Measurements from ENCODE around the gene PLEKHN1. TPM values are rescaled to one million over a fixed set of nuclear protein-coding genes. Genes with fewer than 3 reads are reported as not detected.

PLEKHN1 gene, protein sequence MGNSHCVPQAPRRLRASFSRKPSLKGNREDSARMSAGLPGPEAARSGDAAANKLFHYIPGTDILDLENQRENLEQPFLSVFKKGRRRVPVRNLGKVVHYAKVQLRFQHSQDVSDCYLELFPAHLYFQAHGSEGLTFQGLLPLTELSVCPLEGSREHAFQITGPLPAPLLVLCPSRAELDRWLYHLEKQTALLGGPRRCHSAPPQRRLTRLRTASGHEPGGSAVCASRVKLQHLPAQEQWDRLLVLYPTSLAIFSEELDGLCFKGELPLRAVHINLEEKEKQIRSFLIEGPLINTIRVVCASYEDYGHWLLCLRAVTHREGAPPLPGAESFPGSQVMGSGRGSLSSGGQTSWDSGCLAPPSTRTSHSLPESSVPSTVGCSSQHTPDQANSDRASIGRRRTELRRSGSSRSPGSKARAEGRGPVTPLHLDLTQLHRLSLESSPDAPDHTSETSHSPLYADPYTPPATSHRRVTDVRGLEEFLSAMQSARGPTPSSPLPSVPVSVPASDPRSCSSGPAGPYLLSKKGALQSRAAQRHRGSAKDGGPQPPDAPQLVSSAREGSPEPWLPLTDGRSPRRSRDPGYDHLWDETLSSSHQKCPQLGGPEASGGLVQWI
- 6.4 and 16.7 TPM in 2 replicates for total RNA-seq (ENCODE audit: low replicate concordance)
- long read RNA-seq, partial matches to known transcripts = 0 of 2 reads
- long read RNA-seq, other reads (novel, unspliced or antisense) = 2 of 2 reads

DNA sequence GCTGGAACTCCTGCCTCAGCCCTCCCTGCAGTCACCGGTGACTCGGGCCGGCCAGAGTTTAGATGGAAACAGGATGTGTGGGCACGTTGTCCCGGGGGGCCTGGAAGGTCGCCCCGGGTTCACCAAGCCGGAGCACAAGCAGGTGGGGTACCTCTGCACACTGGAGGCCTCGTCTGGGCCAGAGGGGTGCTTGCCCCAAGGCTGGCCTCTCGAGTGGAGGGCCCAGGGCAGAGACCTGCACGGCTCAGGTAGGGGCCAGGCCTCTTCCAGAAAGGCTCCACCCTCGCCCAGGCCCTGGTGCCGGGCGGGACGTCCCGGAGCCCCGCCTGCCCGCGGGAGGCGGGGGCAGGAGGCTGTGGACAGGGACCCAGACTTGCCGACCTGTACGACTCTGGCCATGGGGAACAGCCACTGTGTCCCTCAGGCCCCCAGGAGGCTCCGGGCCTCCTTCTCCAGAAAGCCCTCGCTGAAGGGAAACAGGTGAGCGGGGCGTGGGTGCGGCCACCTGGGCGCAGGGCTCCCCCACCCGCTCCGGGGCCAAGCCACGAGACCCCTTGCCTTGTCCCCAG, at the start of gene PLEKHN1:
PLEKHN1 (plus strand) TSS at position 348 of the 569 bp plus-strand sequence; CDS start at position 398, 50 bp downstream.
- DNase-seq (ENCODE audit: extremely low spot score, unreplicated experiment) = no peak
- H3K36me3 Mint-ChIP-seq = no peaks in the 10 kb centered on the region
- TF ChIP-seq, protein P1, sequence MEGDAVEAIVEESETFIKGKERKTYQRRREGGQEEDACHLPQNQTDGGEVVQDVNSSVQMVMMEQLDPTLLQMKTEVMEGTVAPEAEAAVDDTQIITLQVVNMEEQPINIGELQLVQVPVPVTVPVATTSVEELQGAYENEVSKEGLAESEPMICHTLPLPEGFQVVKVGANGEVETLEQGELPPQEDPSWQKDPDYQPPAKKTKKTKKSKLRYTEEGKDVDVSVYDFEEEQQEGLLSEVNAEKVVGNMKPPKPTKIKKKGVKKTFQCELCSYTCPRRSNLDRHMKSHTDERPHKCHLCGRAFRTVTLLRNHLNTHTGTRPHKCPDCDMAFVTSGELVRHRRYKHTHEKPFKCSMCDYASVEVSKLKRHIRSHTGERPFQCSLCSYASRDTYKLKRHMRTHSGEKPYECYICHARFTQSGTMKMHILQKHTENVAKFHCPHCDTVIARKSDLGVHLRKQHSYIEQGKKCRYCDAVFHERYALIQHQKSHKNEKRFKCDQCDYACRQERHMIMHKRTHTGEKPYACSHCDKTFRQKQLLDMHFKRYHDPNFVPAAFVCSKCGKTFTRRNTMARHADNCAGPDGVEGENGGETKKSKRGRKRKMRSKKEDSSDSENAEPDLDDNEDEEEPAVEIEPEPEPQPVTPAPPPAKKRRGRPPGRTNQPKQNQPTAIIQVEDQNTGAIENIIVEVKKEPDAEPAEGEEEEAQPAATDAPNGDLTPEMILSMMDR (conservative IDR thresholded peaks at IDR 0.05) = no peak
- H3K27ac Mint-ChIP-seq = no peak within 1 kb of the TSS
- H3K9me3 Mint-ChIP-seq = no peaks in the 10 kb centered on the region
- H3K4me3 Mint-ChIP-seq = peak within 1 kb of the TSS; percentile 77
- H3K27me3 Mint-ChIP-seq = peaks cover 26% of the 10 kb centered on the region
- no peaks in the 10 kb centered on the region for H3K4me1 Mint-ChIP-seq (ENCODE audit: unreplicated experiment)

DNA sequence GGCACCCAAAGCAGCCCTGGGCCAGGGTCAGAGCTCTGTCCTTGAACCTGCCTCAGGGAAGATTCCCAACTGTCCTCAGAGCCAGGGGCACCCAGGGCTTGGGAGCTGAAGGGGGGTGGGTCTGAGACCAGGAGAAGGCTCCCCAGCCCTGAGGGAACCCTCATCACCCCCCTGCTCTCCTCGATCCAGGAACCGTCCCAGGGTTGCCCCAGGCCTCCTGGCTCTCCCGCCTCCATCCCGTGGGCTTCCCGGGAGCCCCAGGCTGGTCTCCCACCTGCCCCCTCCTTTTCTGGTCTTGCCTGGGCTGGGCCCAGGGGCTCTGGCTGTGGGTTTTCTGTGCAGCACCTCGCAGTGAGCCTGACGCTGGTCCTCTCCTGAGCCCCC, 49.2 kb upstream of the PLEKHN1 start:
- H3K9me3 Mint-ChIP-seq = no peaks in the 10 kb centered on the region
- H3K4me1 Mint-ChIP-seq (ENCODE audit: unreplicated experiment) = peaks cover 31% of the 10 kb centered on the region
- no peak overlapping the region for H3K27ac Mint-ChIP-seq
- peaks cover 48% of the 10 kb centered on the region for H3K27me3 Mint-ChIP-seq
- peaks cover 4% of the 10 kb centered on the region for H3K36me3 Mint-ChIP-seq
- TF ChIP-seq, protein P1 (conservative IDR thresholded peaks at IDR 0.05) = no peak
- H3K4me3 Mint-ChIP-seq = no peak overlapping the region
- no peak for DNase-seq (ENCODE audit: extremely low spot score, unreplicated experiment)

DNA sequence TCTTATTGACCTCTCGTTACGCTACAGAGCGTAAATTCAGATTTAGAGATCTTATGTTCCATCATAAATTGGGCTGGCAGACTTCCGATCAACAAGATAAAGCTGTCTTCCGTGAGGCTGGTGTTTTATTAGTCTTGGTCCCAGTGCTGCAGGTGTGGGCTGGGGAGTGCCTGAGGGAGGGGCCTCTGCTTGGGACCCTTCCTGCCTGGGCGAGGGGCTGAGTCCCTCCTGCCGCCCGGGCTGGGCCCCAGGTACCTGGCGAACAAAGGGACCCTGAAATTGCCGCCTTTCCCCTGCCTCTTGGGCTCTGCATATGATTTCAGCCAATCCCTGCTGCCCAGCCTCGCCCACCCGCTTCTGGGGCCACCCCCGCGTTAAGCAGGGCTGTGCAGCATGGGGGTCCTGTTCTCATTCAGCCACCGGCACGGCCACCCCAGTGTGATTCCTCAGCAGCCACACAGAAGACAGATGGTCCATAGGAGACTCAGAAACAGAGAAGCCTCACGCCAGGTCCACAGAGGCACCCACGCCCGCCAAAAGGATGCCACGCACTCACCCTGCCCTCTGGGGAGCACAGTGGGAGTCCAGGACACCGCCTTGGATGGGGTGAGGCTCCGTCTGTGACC, 48.7 kb upstream of the PLEKHN1 start:
- DNase-seq (ENCODE audit: extremely low spot score, unreplicated experiment) = no peak
- no peak overlapping the region for H3K27ac Mint-ChIP-seq
- TF ChIP-seq, protein P1 (conservative IDR thresholded peaks at IDR 0.05) = no peak
- peaks cover 27% of the 10 kb centered on the region for H3K4me1 Mint-ChIP-seq (ENCODE audit: unreplicated experiment)
- peaks cover 48% of the 10 kb centered on the region for H3K27me3 Mint-ChIP-seq
- H3K4me3 Mint-ChIP-seq = peak overlapping the region; percentile 54
- H3K36me3 Mint-ChIP-seq = peaks cover 4% of the 10 kb centered on the region
- no peaks in the 10 kb centered on the region for H3K9me3 Mint-ChIP-seq

DNA sequence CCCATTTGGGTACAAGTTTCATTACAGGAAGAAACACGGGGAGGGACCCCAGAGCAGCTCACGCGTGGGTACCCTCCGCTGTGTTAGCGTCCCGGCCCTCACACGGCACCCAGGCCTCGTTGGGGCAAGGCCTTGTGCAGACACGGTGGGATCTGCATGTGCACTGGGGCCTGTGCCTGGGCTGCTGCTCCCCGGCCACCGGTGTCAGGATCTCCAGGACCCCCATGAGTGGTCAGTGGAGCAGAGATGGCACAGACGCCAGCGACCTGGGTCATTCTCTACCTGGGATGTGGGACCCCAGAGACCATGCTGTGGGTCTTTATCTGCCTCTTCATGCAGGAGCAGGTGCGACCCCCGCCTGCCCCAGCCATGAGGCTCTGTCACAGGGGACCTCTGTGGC, 47.9 kb upstream of the PLEKHN1 start:
- H3K9me3 Mint-ChIP-seq = no peaks in the 10 kb centered on the region
- H3K36me3 Mint-ChIP-seq = peaks cover 4% of the 10 kb centered on the region
- peaks cover 25% of the 10 kb centered on the region for H3K4me1 Mint-ChIP-seq (ENCODE audit: unreplicated experiment)
- no peak overlapping the region for H3K27ac Mint-ChIP-seq
- H3K4me3 Mint-ChIP-seq = no peak overlapping the region
- H3K27me3 Mint-ChIP-seq = peaks cover 49% of the 10 kb centered on the region
- TF ChIP-seq, protein P1 (conservative IDR thresholded peaks at IDR 0.05) = no peak
- no peak for DNase-seq (ENCODE audit: extremely low spot score, unreplicated experiment)

DNA sequence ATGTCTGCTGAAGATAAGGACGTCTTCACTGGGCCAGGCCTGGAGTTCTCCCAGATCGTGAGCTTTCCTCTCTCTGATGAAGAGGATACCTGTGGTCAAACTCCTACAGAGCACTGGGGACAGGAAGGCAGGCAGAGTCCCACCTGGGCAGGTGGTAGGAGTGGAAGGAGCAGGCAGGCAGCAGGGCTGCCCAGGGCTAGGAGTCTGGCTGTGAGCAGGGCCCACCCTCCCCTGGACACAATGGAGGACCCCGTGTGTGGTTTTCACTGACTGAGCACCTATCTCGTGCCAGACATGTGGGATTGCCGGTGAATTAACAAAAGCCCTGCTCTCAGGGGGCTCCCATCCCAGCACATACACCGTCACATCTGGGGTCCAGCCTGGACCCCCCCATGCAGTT, 47.4 kb upstream of the PLEKHN1 start:
- Mint-ChIP-seq H3K9me3 (no peaks in the 10 kb centered on the region), H3K27me3 (peaks cover 49% of the 10 kb centered on the region), H3K36me3 (peaks cover 4% of the 10 kb centered on the region), H3K27ac (no peak overlapping the region), H3K4me3 (peak overlapping the region; percentile 47), H3K4me1 (ENCODE audit: unreplicated experiment) (peaks cover 25% of the 10 kb centered on the region)
- DNase-seq (ENCODE audit: extremely low spot score, unreplicated experiment) = no peak
- TF ChIP-seq, protein P1 (conservative IDR thresholded peaks at IDR 0.05) = no peak
